HG02763 (cell line): ENCODE data around the gene PTPRM.

Source experiments
- ATAC-seq: cut with Tn5 transposase; IDR thresholded peaks from one replicate; pipeline ENCODE4 v1.9.1; 2021; ENCODE audit warnings: mild to moderate bottlenecking, moderate library complexity; ENCODE audit not compliant: unreplicated experiment

The PTPRM gene

GRCh38 chr18:8400193-8400752, 833.2 kb downstream of the PTPRM start:
- ATAC-seq = no peak

GRCh38 chr18:8400825-8401224, 833.7 kb downstream of the PTPRM start:
- no peak for ATAC-seq

- ATAC-seq = no peak
These were observed 834.5 kb downstream of the PTPRM start for GRCh38 chr18:8401606-8402005.

- ATAC-seq = no peak
These were observed 835.1 kb downstream of the PTPRM start for GRCh38 chr18:8402237-8402636.

- ATAC-seq = no peak
These were observed 836.6 kb downstream of the PTPRM start for GRCh38 chr18:8403713-8404112.

GRCh38 chr18:8406186-8406867, 839.2 kb downstream of the PTPRM start:
- no peak for ATAC-seq

GRCh38 chr18:8406868-8407250, 839.7 kb downstream of the PTPRM start:
- ATAC-seq = no peak

- ATAC-seq = no peak
These were observed 842.0 kb downstream of the PTPRM start for GRCh38 chr18:8409151-8409550.

GRCh38 chr18:8411492-8411891, 844.4 kb downstream of the PTPRM start:
- no peak for ATAC-seq

GRCh38 chr18:8412117-8412516, 845.0 kb downstream of the PTPRM start:
- no peak for ATAC-seq

- ATAC-seq = no peak
These were observed 846.1 kb downstream of the PTPRM start for GRCh38 chr18:8413189-8413588.

GRCh38 chr18:8413751-8414150, 846.6 kb downstream of the PTPRM start:
- ATAC-seq = no peak

- no peak for ATAC-seq
These were observed 849.3 kb downstream of the PTPRM start for GRCh38 chr18:8416212-8417019.

- ATAC-seq = no peak
These were observed 855.3 kb downstream of the PTPRM start for GRCh38 chr18:8422391-8422790.

GRCh38 chr18:8423051-8423557, 856.0 kb downstream of the PTPRM start:
- ATAC-seq = no peak

- ATAC-seq = no peak
These were observed 857.4 kb downstream of the PTPRM start for GRCh38 chr18:8424481-8424880.

GRCh38 chr18:8424917-8425725, 858.0 kb downstream of the PTPRM start:
- ATAC-seq = no peak

GRCh38 chr18:8426401-8426800, 859.3 kb downstream of the PTPRM start:
- ATAC-seq = no peak

GRCh38 chr18:8427339-8427738, 860.2 kb downstream of the PTPRM start:
- no peak for ATAC-seq

GRCh38 chr18:8428951-8429350, 861.8 kb downstream of the PTPRM start:
- ATAC-seq = no peak

- ATAC-seq = no peak
These were observed 863.9 kb downstream of the PTPRM start for GRCh38 chr18:8431036-8431435.
